ENCODE measurements around the gene SORBS2. TPM values are rescaled to one million over a fixed set of nuclear protein-coding genes. Genes with fewer than 3 reads are reported as not detected.

The SORBS2 gene
- total RNA-seq, 5 donors from 2014 or later (not counting 1 experiment from before 2014, with no cell fraction given) = 0.15 to 1.9 (median 0.98) TPM; not detected in 1

DNA sequence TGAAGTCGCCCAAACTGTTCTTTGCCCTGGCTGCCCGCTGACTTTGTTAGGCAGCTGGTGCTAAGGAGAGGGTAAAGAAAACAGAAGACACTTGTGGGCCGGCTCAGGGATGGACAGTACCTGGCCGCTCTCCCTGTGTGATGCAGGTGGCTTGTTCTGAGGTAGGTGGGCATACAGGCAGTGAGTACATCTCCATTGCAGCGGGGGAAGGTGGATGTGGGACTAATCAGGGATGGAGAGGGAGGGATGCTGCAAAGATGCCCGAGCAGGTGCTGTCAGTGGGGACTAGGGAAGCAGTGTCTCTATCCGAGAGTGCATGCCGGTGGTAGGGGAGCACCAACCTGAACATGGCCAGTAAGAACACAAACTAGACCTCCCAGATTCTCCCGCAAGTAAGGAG is 67.0 kb downstream of the SORBS2 start:
- peaks cover 10 to 11% of the 10 kb centered on the region in 2 donors for H3K27me3 Mint-ChIP-seq
- H3K36me3 Mint-ChIP-seq = no peaks in the 10 kb centered on the region
- ATAC-seq (replicated peaks in 1 of 4) (no peak), DNase-seq (no peak)
- no peak overlapping the region for H3K27ac ChIP-seq (ENCODE audit: low read length)
- POLR2A ChIA-PET = no interaction called here
- no peaks in the 10 kb centered on the region for H3K4me1 ChIP-seq (ENCODE audit: control insufficient read depth in 1 of 2, extremely low read depth in 1 of 2, insufficient read depth in 2 of 2, low read length in 2 of 2)
- no peak overlapping the region for H3K27ac Mint-ChIP-seq
- 78% methylated on average over 7 of the region's 9 CpGs for WGBS (ENCODE audit: insufficient coverage)
- H3K4me3 Mint-ChIP-seq = no peak overlapping the region
- peaks cover 2 to 14% of the 10 kb centered on the region in 2 experiments for H3K27me3 ChIP-seq (replicated peaks in 1 of 2; ENCODE audit: control insufficient read depth in 2 of 2, extremely low read depth in 1 of 2, insufficient read depth in 2 of 2, low read length in 1 of 2)
- H3K4me1 Mint-ChIP-seq = peaks cover 0 to 5% (median 0%) of the 10 kb centered on the region in 3 donors
- H3K9me3 Mint-ChIP-seq = no peaks in the 10 kb centered on the region
- no peak overlapping the region for H3K4me3 ChIP-seq (ENCODE audit: control insufficient read depth in 1 of 2, extremely low read depth in 1 of 2, low read length in 1 of 2)
- H3K9me3 ChIP-seq = no peaks in the 10 kb centered on the region
- CTCF ChIA-PET = no interaction called here
- no peaks in the 10 kb centered on the region for H3K36me3 ChIP-seq (ENCODE audit: control insufficient read depth in 2 of 2, extremely low read depth in 1 of 2, insufficient read depth in 1 of 2, low read length in 1 of 2)

DNA sequence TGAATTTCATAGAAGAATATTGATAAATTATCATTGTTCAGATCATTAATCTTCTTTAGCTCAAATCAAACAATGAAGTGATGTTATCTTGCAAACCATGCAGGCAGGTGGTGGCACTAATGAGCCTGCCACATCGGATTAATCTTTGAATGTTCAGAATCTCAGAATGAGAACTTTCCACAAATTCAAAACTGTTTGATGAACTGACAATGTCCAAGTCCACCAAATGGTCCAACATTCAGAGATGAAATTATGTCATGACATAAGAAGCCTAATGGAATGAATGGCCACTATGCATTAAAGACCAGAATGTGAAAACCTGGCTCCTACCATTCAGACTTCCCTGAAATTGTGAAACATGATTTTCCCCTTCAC is 67.5 kb downstream of the SORBS2 start:
- no CpG with 5 or more reads among the region's 1 CpG for WGBS (ENCODE audit: insufficient coverage)
- H3K4me3 Mint-ChIP-seq = no peak overlapping the region
- ChIA-PET POLR2A (no interaction called here), CTCF (no interaction called here)
- no peak overlapping the region for H3K27ac Mint-ChIP-seq
- H3K27me3 Mint-ChIP-seq = peaks cover 10 to 11% of the 10 kb centered on the region in 2 donors
- ATAC-seq (replicated peaks in 1 of 4) (no peak), DNase-seq (no peak)
- Histone ChIP-seq H3K36me3 (ENCODE audit: control insufficient read depth in 2 of 2, extremely low read depth in 1 of 2, insufficient read depth in 1 of 2, low read length in 1 of 2) (no peaks in the 10 kb centered on the region), H3K4me1 (ENCODE audit: control insufficient read depth in 1 of 2, extremely low read depth in 1 of 2, insufficient read depth in 2 of 2, low read length in 2 of 2) (no peaks in the 10 kb centered on the region), H3K9me3 (no peaks in the 10 kb centered on the region), H3K27me3 (replicated peaks in 1 of 2; ENCODE audit: control insufficient read depth in 2 of 2, extremely low read depth in 1 of 2, insufficient read depth in 2 of 2, low read length in 1 of 2) (peaks cover 2 to 14% of the 10 kb centered on the region in 2 experiments), H3K4me3 (ENCODE audit: control insufficient read depth in 1 of 2, extremely low read depth in 1 of 2, low read length in 1 of 2) (no peak overlapping the region), H3K27ac (ENCODE audit: low read length) (no peak overlapping the region)
- no peaks in the 10 kb centered on the region for H3K9me3 Mint-ChIP-seq
- peaks cover 0 to 5% (median 0%) of the 10 kb centered on the region in 3 donors for H3K4me1 Mint-ChIP-seq
- no peaks in the 10 kb centered on the region for H3K36me3 Mint-ChIP-seq

DNA sequence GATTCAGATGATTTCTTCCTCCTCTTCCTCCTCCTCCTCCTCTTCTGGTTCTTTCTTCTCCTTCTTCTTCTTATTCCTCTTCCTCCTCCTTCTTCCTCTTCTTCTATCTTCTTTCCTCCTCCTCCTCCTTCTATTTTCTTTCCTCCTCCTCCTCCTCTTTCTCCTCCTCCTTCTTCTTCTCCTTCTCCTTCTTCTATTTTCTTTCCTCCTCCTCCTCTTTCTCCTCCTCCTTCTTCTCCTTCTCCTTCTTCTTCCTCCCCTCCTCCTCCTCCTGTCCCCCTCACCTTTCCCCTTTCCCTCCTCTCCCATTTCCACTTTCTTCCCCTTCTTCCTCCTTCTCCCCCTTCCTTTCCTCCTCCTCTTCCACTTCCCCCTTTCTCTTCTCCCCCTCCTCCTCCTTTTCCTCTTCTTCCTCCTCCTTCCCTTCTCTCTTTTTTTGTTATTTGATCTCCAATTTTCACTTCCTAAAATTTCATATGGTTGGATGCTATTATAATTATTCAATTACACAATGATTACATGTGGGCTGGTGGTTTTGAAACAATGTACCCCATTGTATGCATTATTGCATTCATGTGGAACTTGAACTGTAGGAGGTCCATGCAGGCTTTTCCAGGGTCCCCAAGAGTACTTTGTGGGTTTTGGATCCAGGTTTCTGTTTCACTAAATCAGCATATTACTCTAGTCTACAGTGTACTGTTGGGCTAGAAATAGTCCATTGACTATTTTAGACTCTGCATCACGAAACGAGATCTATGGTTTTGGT is 68.1 kb downstream of the SORBS2 start:
- H3K36me3 ChIP-seq (ENCODE audit: control insufficient read depth in 2 of 2, extremely low read depth in 1 of 2, insufficient read depth in 1 of 2, low read length in 1 of 2) = no peaks in the 10 kb centered on the region
- H3K27ac ChIP-seq (ENCODE audit: low read length) = no peak overlapping the region
- Mint-ChIP-seq H3K4me1 (peaks cover 0 to 5% (median 0%) of the 10 kb centered on the region in 3 donors), H3K27me3 (peaks cover 10 to 11% of the 10 kb centered on the region in 2 donors), H3K4me3 (no peak overlapping the region), H3K36me3 (no peaks in the 10 kb centered on the region), H3K9me3 (no peaks in the 10 kb centered on the region), H3K27ac (no peak overlapping the region)
- CTCF ChIA-PET = no interaction called here
- no CpG with 5 or more reads among the region's 2 CpGs for WGBS (ENCODE audit: insufficient coverage)
- H3K9me3 ChIP-seq = no peaks in the 10 kb centered on the region
- POLR2A ChIA-PET = no interaction called here
- peaks cover 2 to 13% of the 10 kb centered on the region in 2 experiments for H3K27me3 ChIP-seq (replicated peaks in 1 of 2; ENCODE audit: control insufficient read depth in 2 of 2, extremely low read depth in 1 of 2, insufficient read depth in 2 of 2, low read length in 1 of 2)
- no peak for ATAC-seq (replicated peaks in 1 of 4)
- H3K4me3 ChIP-seq (ENCODE audit: control insufficient read depth in 1 of 2, extremely low read depth in 1 of 2, low read length in 1 of 2) = no peak overlapping the region
- DNase-seq = no peak
- no peaks in the 10 kb centered on the region for H3K4me1 ChIP-seq (ENCODE audit: control insufficient read depth in 1 of 2, extremely low read depth in 1 of 2, insufficient read depth in 2 of 2, low read length in 2 of 2)

DNA sequence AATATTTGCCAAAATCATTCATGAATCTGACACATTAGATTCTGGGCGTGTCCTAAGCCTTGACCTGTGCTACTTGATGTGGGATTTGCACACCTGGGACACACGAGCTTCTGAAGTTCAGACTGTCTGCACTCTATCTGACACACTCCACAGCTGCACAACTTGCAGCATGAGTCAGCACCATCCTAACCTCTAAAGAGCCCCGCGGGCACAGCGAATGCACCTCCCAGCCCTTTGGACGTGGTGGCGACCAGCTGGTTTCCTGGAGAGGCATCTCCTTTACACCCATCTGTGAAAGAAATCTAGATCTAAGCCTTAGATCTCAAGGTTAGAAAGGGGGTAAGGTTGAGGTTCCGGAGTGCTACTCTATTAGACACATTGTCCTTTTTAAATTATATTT is 69.2 kb downstream of the SORBS2 start:
- H3K27ac Mint-ChIP-seq = no peak overlapping the region
- ChIA-PET POLR2A (no interaction called here), CTCF (no interaction called here)
- H3K4me3 ChIP-seq (ENCODE audit: control insufficient read depth in 1 of 2, extremely low read depth in 1 of 2, low read length in 1 of 2) = no peak overlapping the region
- DNase-seq (no peak), ATAC-seq (replicated peaks in 1 of 4) (no peak)
- H3K27me3 Mint-ChIP-seq = peaks cover 10 to 11% of the 10 kb centered on the region in 2 donors
- peaks cover 2 to 6% of the 10 kb centered on the region in 2 experiments for H3K27me3 ChIP-seq (replicated peaks in 1 of 2; ENCODE audit: control insufficient read depth in 2 of 2, extremely low read depth in 1 of 2, insufficient read depth in 2 of 2, low read length in 1 of 2)
- H3K4me3 Mint-ChIP-seq = no peak overlapping the region
- 17% methylated on average over 4 of the region's 8 CpGs for WGBS (ENCODE audit: insufficient coverage)
- H3K36me3 ChIP-seq (ENCODE audit: control insufficient read depth in 2 of 2, extremely low read depth in 1 of 2, insufficient read depth in 1 of 2, low read length in 1 of 2) = no peaks in the 10 kb centered on the region
- H3K36me3 Mint-ChIP-seq = no peaks in the 10 kb centered on the region
- H3K4me1 ChIP-seq (ENCODE audit: control insufficient read depth in 1 of 2, extremely low read depth in 1 of 2, insufficient read depth in 2 of 2, low read length in 2 of 2) = no peaks in the 10 kb centered on the region
- H3K4me1 Mint-ChIP-seq = peaks cover 0 to 5% (median 0%) of the 10 kb centered on the region in 3 donors
- H3K27ac ChIP-seq (ENCODE audit: low read length) = no peak overlapping the region
- no peaks in the 10 kb centered on the region for H3K9me3 ChIP-seq
- H3K9me3 Mint-ChIP-seq = no peaks in the 10 kb centered on the region

DNA sequence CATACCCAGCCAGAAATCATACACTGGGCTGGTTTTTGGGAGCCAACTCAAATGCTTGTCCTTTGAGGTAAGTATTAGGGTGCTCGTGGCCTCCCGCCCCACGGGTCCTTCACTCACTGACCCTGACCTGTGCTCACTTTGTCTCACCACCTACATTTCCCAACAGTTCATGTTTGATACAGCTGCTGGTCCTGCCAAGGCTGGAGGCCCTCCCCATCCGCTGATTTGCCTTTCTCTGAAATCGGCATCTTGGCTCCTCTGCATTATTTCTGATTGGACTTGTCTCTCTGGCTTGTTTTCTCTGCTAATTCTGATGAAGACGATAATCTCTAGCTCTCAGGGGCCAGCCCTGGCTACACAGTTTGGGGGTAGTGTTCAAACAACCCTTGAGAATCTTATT is 70.2 kb downstream of the SORBS2 start:
- Mint-ChIP-seq H3K36me3 (no peaks in the 10 kb centered on the region), H3K27me3 (peaks cover 9 to 10% of the 10 kb centered on the region in 2 donors), H3K27ac (no peak overlapping the region), H3K4me1 (peaks cover 0 to 5% (median 0%) of the 10 kb centered on the region in 3 donors), H3K4me3 (no peak overlapping the region), H3K9me3 (no peaks in the 10 kb centered on the region)
- no peak overlapping the region for H3K27ac ChIP-seq (ENCODE audit: low read length)
- H3K36me3 ChIP-seq (ENCODE audit: control insufficient read depth in 2 of 2, extremely low read depth in 1 of 2, insufficient read depth in 1 of 2, low read length in 1 of 2) = no peaks in the 10 kb centered on the region
- DNase-seq = no peak
- WGBS (ENCODE audit: insufficient coverage) = 93% methylated on average over 2 of the region's 6 CpGs
- no peaks in the 10 kb centered on the region for H3K9me3 ChIP-seq
- H3K4me1 ChIP-seq (ENCODE audit: control insufficient read depth in 1 of 2, extremely low read depth in 1 of 2, insufficient read depth in 2 of 2, low read length in 2 of 2) = no peaks in the 10 kb centered on the region
- H3K4me3 ChIP-seq (ENCODE audit: control insufficient read depth in 1 of 2, extremely low read depth in 1 of 2, low read length in 1 of 2) = no peak overlapping the region
- ChIA-PET POLR2A (no interaction called here), CTCF (no interaction called here)
- peaks cover 2 to 6% of the 10 kb centered on the region in 2 experiments for H3K27me3 ChIP-seq (replicated peaks in 1 of 2; ENCODE audit: control insufficient read depth in 2 of 2, extremely low read depth in 1 of 2, insufficient read depth in 2 of 2, low read length in 1 of 2)
- ATAC-seq (replicated peaks in 1 of 4) = no peak

DNA sequence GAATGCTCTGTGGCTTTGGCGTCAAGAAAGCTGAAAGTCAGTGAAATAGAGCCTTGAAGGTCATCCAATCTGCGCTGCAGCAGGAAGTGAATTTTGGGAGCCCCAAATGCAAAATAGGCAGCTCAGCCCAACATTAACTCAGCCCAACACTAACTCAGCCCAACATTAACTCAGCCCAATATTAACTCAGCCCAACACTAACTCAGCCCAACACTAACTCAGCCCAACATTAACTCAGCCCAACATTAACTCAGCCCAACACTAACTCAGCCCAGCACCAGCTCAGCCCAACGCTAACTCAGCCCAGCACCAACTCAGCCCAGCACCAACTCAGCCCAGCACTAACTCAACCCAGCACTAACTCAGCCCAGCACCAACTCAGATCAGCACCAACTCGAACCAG is 71.5 kb downstream of the SORBS2 start:
- peaks cover 7 to 15% of the 10 kb centered on the region in 2 donors for H3K27me3 Mint-ChIP-seq
- CTCF ChIA-PET = no interaction called here
- WGBS (ENCODE audit: insufficient coverage) = 67% methylated on average over 4 of the region's 4 CpGs

More for the DNA sequence above, 71.5 kb downstream of the SORBS2 start:
- Histone ChIP-seq H3K27ac (ENCODE audit: low read length) (no peak overlapping the region), H3K27me3 (replicated peaks in 1 of 2; ENCODE audit: control insufficient read depth in 2 of 2, extremely low read depth in 1 of 2, insufficient read depth in 2 of 2, low read length in 1 of 2) (peaks cover 2 to 6% of the 10 kb centered on the region in 2 experiments), H3K4me3 (ENCODE audit: control insufficient read depth in 1 of 2, extremely low read depth in 1 of 2, low read length in 1 of 2) (no peak overlapping the region), H3K36me3 (ENCODE audit: control insufficient read depth in 2 of 2, extremely low read depth in 1 of 2, insufficient read depth in 1 of 2, low read length in 1 of 2) (no peaks in the 10 kb centered on the region), H3K4me1 (ENCODE audit: control insufficient read depth in 1 of 2, extremely low read depth in 1 of 2, insufficient read depth in 2 of 2, low read length in 2 of 2) (no peaks in the 10 kb centered on the region), H3K9me3 (no peaks in the 10 kb centered on the region)
- Mint-ChIP-seq H3K36me3 (no peaks in the 10 kb centered on the region), H3K9me3 (no peaks in the 10 kb centered on the region), H3K27ac (no peak overlapping the region), H3K4me3 (no peak overlapping the region), H3K4me1 (peaks cover 0 to 5% (median 0%) of the 10 kb centered on the region in 3 donors)
- DNase-seq (no peak), ATAC-seq (replicated peaks in 1 of 4) (no peak)
- POLR2A ChIA-PET = no interaction called here
